Keratinocyte (primary cell): Measurements from ENCODE around the gene ARMH3. TPM values are rescaled to one million over a fixed set of nuclear protein-coding genes. Genes with fewer than 3 reads are reported as not detected.
A peak's percentile ranks its signal among the peaks of the same experiment; 100 is the strongest.

Experiments used
- DNase-seq: peaks from one replicate; pipeline ENCODE4 v3.0.0-alpha.2; 2011; ENCODE audit warnings: low read depth, missing footprints, low spot score
- FAIRE-seq: peaks from 2 replicates; lab custom pipeline; 2011; peaks lifted over from hg19 to GRCh38; lab: Jason Lieb, UNC
- H2AFZ ChIP-seq: 2 replicates; pipeline ENCODE4 v1.6.0; 2012; ENCODE audit warnings: low read length, control low read depth, inconsistent platforms; ENCODE audit not compliant: control insufficient read depth
- H3K27ac ChIP-seq: 2 replicates; pipeline ENCODE4 v1.5.1; 2011; ENCODE audit warnings: low read length; ENCODE audit not compliant: control insufficient read depth, insufficient read depth
- H3K27me3 ChIP-seq: 3 replicates; pipeline ENCODE4 v1.6.0; 2011; ENCODE audit warnings: low read length; ENCODE audit not compliant: control insufficient read depth, insufficient read depth; ENCODE audit errors: extremely low read depth
- H3K36me3 ChIP-seq, 2 experiments: 2 replicates in 1 of 2; 3 replicates in 1 of 2; pipeline ENCODE4 v1.5.1; 2011; ENCODE audit warnings: low read length in 2 of 2, mild to moderate bottlenecking in 1 of 2; ENCODE audit not compliant: control insufficient read depth in 2 of 2, insufficient read depth in 2 of 2; ENCODE audit errors: extremely low read depth in 1 of 2
- H3K4me1 ChIP-seq: 3 replicates; pipeline ENCODE4 v1.5.1; 2011; ENCODE audit warnings: low read length; ENCODE audit not compliant: control insufficient read depth, insufficient read depth; ENCODE audit errors: extremely low read depth
- H3K4me2 ChIP-seq: 3 replicates; pipeline ENCODE4 v1.6.0; 2011; ENCODE audit warnings: low read depth, low read length; ENCODE audit not compliant: control insufficient read depth, insufficient read depth; ENCODE audit errors: extremely low read depth
- H3K4me3 ChIP-seq, 3 experiments: fragments of 200-600 bp in 1 of 3; sonication (generic) in 1 of 3; 2 replicates in 2 of 3; 3 replicates in 1 of 3; pipeline ENCODE4 v1.5.1; 2011 to 2016; ENCODE audit warnings: low read length in 3 of 3, mild to moderate bottlenecking in 3 of 3, control low read depth in 2 of 3, inconsistent platforms in 1 of 3, low read depth in 1 of 3, mixed read lengths in 1 of 3, mixed run types in 1 of 3, moderate library complexity in 1 of 3; ENCODE audit not compliant: control insufficient read depth in 2 of 3, insufficient read depth in 2 of 3; ENCODE audit errors: extremely low read depth in 1 of 3
- H3K79me2 ChIP-seq: 2 replicates; pipeline ENCODE4 v1.6.0; 2012; ENCODE audit warnings: low read length; ENCODE audit not compliant: control insufficient read depth, insufficient read depth
- H3K9ac ChIP-seq: 3 replicates; pipeline ENCODE4 v1.6.0; 2011; ENCODE audit warnings: low read length; ENCODE audit not compliant: control insufficient read depth, insufficient read depth; ENCODE audit errors: extremely low read depth
- H3K9me1 ChIP-seq: 3 replicates; pipeline ENCODE4 v1.6.0; 2011; ENCODE audit warnings: low read length; ENCODE audit not compliant: control insufficient read depth, insufficient read depth; ENCODE audit errors: extremely low read depth
- H3K9me3 ChIP-seq: 2 replicates; pipeline ENCODE4 v1.5.1; 2012; ENCODE audit warnings: low read depth, low read length; ENCODE audit not compliant: control insufficient read depth
- H4K20me1 ChIP-seq: 3 replicates; pipeline ENCODE4 v1.6.0; 2011; ENCODE audit warnings: low read length; ENCODE audit not compliant: control insufficient read depth, insufficient read depth; ENCODE audit errors: extremely low read depth
- CTCF ChIP-seq, 3 experiments: IDR thresholded peaks in 1 of 3; conservative IDR thresholded peaks in 1 of 3; optimal IDR thresholded peaks in 1 of 3; 2 replicates in 2 of 3; 3 replicates in 1 of 3; pipeline versions ENCODE3 to v1.5.1; 2011; ENCODE audit warnings: low read length in 3 of 3, mild to moderate bottlenecking in 3 of 3, moderate library complexity in 2 of 3, control low read depth in 1 of 3, inconsistent platforms in 1 of 3; ENCODE audit not compliant: insufficient read depth in 2 of 3; ENCODE audit errors: extremely low read depth in 1 of 3
- EZH2 ChIP-seq: IDR thresholded peaks from one replicate; pipeline ENCODE4 v1.6.1; 2012; ENCODE audit warnings: inconsistent platforms, mild to moderate bottlenecking, low read length, moderate library complexity
- dilution Hi-C: fragments of 300-500 bp; cut with MboI; formaldehyde crosslinking; loops from one replicate; pipeline ENCODE4 v1.7.0; 2020; ENCODE audit warnings: low sequenced_read_pairs; ENCODE audit not compliant: extremely low pct_ligation_motif_present
- polyA plus RNA-seq, 5 experiments: library from polyadenylated mRNA; depleted of rRNA in 3 of 5; stranded (reverse) in 3 of 5; stranded (forward) in 1 of 5; unstranded in 1 of 5; fragments of >200 nt; gene quantifications; 1 replicate in 1 of 5; 2 replicates in 3 of 5; 3 replicates in 1 of 5; pipeline versions ENCODE4 v1.2.1 to v1.2.3, GENCODE V29; 2011 to 2012; ENCODE audit warnings: missing spikeins in 2 of 5, low read depth in 1 of 5, low replicate concordance in 1 of 5

Gene ARMH3
- polyA plus RNA-seq, 1 donor (not counting 4 experiments of a cell fraction or from before 2014, with no cell fraction given), result 25.3 TPM

GRCh38 chr10:102065561-102066398 lies 9.8 kb upstream of the ARMH3 start:
- Histone ChIP-seq H4K20me1 (peaks cover 2% of the 10 kb centered on the region), H3K9me3 (no peaks in the 10 kb centered on the region), H3K9me1 (no peaks in the 10 kb centered on the region), H3K9ac (peak overlapping the region; percentile 86), H3K36me3 (peaks cover 1 to 19% of the 10 kb centered on the region in 2 experiments), H2AFZ (peak overlapping the region; percentile 77), H3K27me3 (no peaks in the 10 kb centered on the region), H3K4me2 (peak overlapping the region; percentile 90), H3K79me2 (peaks cover 37% of the 10 kb centered on the region), H3K4me3 (peak overlapping the region; percentile 76 to 85 (median 82)), H3K27ac (peak overlapping the region; percentile 69), H3K4me1 (peaks cover 22% of the 10 kb centered on the region)
- dilution Hi-C loops, result no loop called here
- FAIRE-seq (no peak), DNase-seq (no peak)
- TF ChIP-seq CTCF (optimal IDR thresholded peaks at IDR 0.05 in 1 of 3, IDR thresholded peaks at IDR 0.05 in 1 of 3, conservative IDR thresholded peaks at IDR 0.05 in 1 of 3; ENCODE audit: extremely low read depth in 1 of 3, insufficient read depth in 2 of 3, low read length in 3 of 3) (peak in 1 of 3 experiments; percentile 24), EZH2 (no peak)

- Histone ChIP-seq H3K27me3 (no peaks in the 10 kb centered on the region), H3K4me2 (peak within 1 kb of the TSS; percentile 90), H3K4me1 (peaks cover 22% of the 10 kb centered on the region), H2AFZ (peak within 1 kb of the TSS; percentile 77), H3K9ac (peak within 1 kb of the TSS; percentile 86), H3K79me2 (peaks cover 37% of the 10 kb centered on the region), H4K20me1 (peaks cover 2% of the 10 kb centered on the region), H3K36me3 (peaks cover 1 to 19% of the 10 kb centered on the region in 2 experiments), H3K9me3 (no peaks in the 10 kb centered on the region), H3K27ac (peak within 1 kb of the TSS; percentile 69), H3K9me1 (no peaks in the 10 kb centered on the region), H3K4me3 (peak within 1 kb of the TSS; percentile 76 to 85 (median 82))
- peak; percentile 71 for DNase-seq
- TF ChIP-seq EZH2 (no peak), CTCF (optimal IDR thresholded peaks at IDR 0.05 in 1 of 3, IDR thresholded peaks at IDR 0.05 in 1 of 3, conservative IDR thresholded peaks at IDR 0.05 in 1 of 3; ENCODE audit: extremely low read depth in 1 of 3, insufficient read depth in 2 of 3, low read length in 3 of 3) (peak in 2 of 3 experiments; percentile 10 to 25)
- peak; percentile 26 for FAIRE-seq
- dilution Hi-C loops, result no loop called here
Measured at GRCh38 chr10:102064868-102065560, 9.0 kb upstream of the ARMH3 start, which contains the start of gene HPS6. HPS6 (plus strand) TSS chr10:102065349; CDS start chr10:102065475, 126 bp downstream.
